Chondrocyte (in vitro differentiated cells): ENCODE results near the gene PRM1. TPM values are rescaled to one million over a fixed set of nuclear protein-coding genes. Genes with fewer than 3 reads are reported as not detected.
"Not testable (repeated sequence)": the region's sequence is repeated elsewhere in the genome, so short reads cannot be mapped to it uniquely, and the experiment has no call there.

Experiments used
- DNase-seq: peaks from one replicate; pipeline ENCODE4 v3.0.0; 2021; ENCODE audit warnings: mixed read lengths, low spot score
- H3K27ac Mint-ChIP-seq: one replicate; pipeline ENCODE4 v1.8.0; 2021; ENCODE audit warnings: mild to moderate bottlenecking, moderate library complexity, mixed read lengths; ENCODE audit not compliant: unreplicated experiment
- H3K27me3 Mint-ChIP-seq: 2 replicates; pipeline ENCODE4 v1.8.0; 2021; ENCODE audit warnings: low read depth, mixed read lengths
- H3K36me3 Mint-ChIP-seq: 2 replicates; pipeline ENCODE4 v1.8.0; 2021; ENCODE audit warnings: low read depth, mixed read lengths
- H3K4me1 Mint-ChIP-seq: 2 replicates; pipeline ENCODE4 v1.8.0; 2021; ENCODE audit warnings: low read depth, mild to moderate bottlenecking, mixed read lengths
- H3K4me3 Mint-ChIP-seq: one replicate; pipeline ENCODE4 v1.8.0; 2021; ENCODE audit warnings: mild to moderate bottlenecking, moderate library complexity, mixed read lengths; ENCODE audit not compliant: unreplicated experiment
- H3K9me3 Mint-ChIP-seq: 2 replicates; pipeline ENCODE4 v1.8.0; 2021; ENCODE audit warnings: low read depth, mixed read lengths
- CTCF ChIP-seq: fragments of 200-600 bp; sonication (generic); IDR thresholded peaks from 2 replicates; pipeline ENCODE4 v1.5.0; 2021; ENCODE audit warnings: antibody characterized with exemption, mild to moderate bottlenecking, moderate library complexity
- total RNA-seq: library from RNA; stranded (reverse); gene quantifications from 3 replicates; pipeline ENCODE4 v1.2.1, GENCODE V29; 2021

PRM1 gene
- total RNA-seq, 1 donor from 2014 or later: not detected

GRCh38 chr16:11303405-11304138 lies 22.4 kb upstream of the PRM1 start:
- Mint-ChIP-seq H3K36me3 (peaks cover 2% of the 10 kb centered on the region), H3K27ac (peak overlapping the region; percentile 71)

GRCh38 chr16:11302977-11303376 lies 21.8 kb upstream of the PRM1 start:
- no peak for TF ChIP-seq CTCF
- Mint-ChIP-seq H3K4me3 (no peak overlapping the region), H3K27me3 (no peaks in the 10 kb centered on the region), H3K36me3 (peaks cover 2% of the 10 kb centered on the region), H3K27ac (no peak overlapping the region), H3K9me3 (no peaks in the 10 kb centered on the region), H3K4me1 (peaks cover 17% of the 10 kb centered on the region)
- DNase-seq: no peak

More at GRCh38 chr16:11303405-11304138, 22.4 kb upstream of the PRM1 start:
- Mint-ChIP-seq H3K4me1 (peaks cover 15% of the 10 kb centered on the region), H3K9me3 (no peaks in the 10 kb centered on the region), H3K27me3 (no peaks in the 10 kb centered on the region), H3K4me3 (no peak overlapping the region)
- no peak for DNase-seq
- no peak for TF ChIP-seq CTCF

- Mint-ChIP-seq H3K4me3 (no peak overlapping the region), H3K27me3 (no peaks in the 10 kb centered on the region), H3K27ac (no peak overlapping the region), H3K36me3 (no peaks in the 10 kb centered on the region), H3K4me1 (peaks cover 28% of the 10 kb centered on the region), H3K9me3 (no peaks in the 10 kb centered on the region)
- no peak for TF ChIP-seq CTCF
- no peak for DNase-seq
These were observed 20.7 kb upstream of the PRM1 start for GRCh38 chr16:11301645-11302501.

- H3K4me1 Mint-ChIP-seq: peaks cover 37% of the 10 kb centered on the region
- no peak for DNase-seq
- H3K27ac Mint-ChIP-seq: no peak overlapping the region
- H3K4me3 Mint-ChIP-seq: no peak overlapping the region
- H3K27me3 Mint-ChIP-seq: no peaks in the 10 kb centered on the region
- no peak for TF ChIP-seq CTCF
- no peaks in the 10 kb centered on the region for H3K36me3 Mint-ChIP-seq
- no peaks in the 10 kb centered on the region for H3K9me3 Mint-ChIP-seq
These were observed 19.4 kb upstream of the PRM1 start for GRCh38 chr16:11300560-11300892.

- H3K27ac Mint-ChIP-seq: no peak overlapping the region
These were observed 18.9 kb upstream of the PRM1 start for GRCh38 chr16:11299865-11300559.

GRCh38 chr16:11298950-11299547 lies 17.9 kb upstream of the PRM1 start:
- not testable (repeated sequence) for H3K36me3 Mint-ChIP-seq, H3K27ac Mint-ChIP-seq, H3K4me3 Mint-ChIP-seq, DNase-seq, H3K9me3 Mint-ChIP-seq, H3K27me3 Mint-ChIP-seq
- H3K4me1 Mint-ChIP-seq: peaks cover 41% of the 10 kb centered on the region

More at GRCh38 chr16:11299865-11300559, 18.9 kb upstream of the PRM1 start:
- no peak for DNase-seq
- peaks cover 40% of the 10 kb centered on the region for H3K4me1 Mint-ChIP-seq
- H3K36me3 Mint-ChIP-seq: no peaks in the 10 kb centered on the region
- no peak for TF ChIP-seq CTCF
- no peaks in the 10 kb centered on the region for H3K9me3 Mint-ChIP-seq
- H3K4me3 Mint-ChIP-seq: no peak overlapping the region
- no peaks in the 10 kb centered on the region for H3K27me3 Mint-ChIP-seq
